Fibroblast of lung (primary cell): ENCODE measurements around the gene CHMP4A. TPM values are rescaled to one million over a fixed set of nuclear protein-coding genes. Genes with fewer than 3 reads are reported as not detected.

Source experiments
- DNase-seq, 2 donors: peaks; one replicate each; pipeline versions ENCODE4 v3.0.0 to v3.0.0-alpha.2; 2010; ENCODE audit warnings: low read depth in 2 of 2
- H2AFZ ChIP-seq: 2 replicates; pipeline ENCODE4 v1.5.1; 2012; ENCODE audit warnings: low read length, control low read depth, inconsistent platforms
- H3K27ac ChIP-seq: 2 replicates; pipeline ENCODE4 v1.5.1; 2011; ENCODE audit warnings: low read length, control low read depth; ENCODE audit not compliant: insufficient read depth
- H3K27me3 ChIP-seq: 2 replicates; pipeline ENCODE4 v1.5.1; 2011; ENCODE audit warnings: mild to moderate bottlenecking, low read length; ENCODE audit not compliant: control insufficient read depth, insufficient read depth
- H3K36me3 ChIP-seq: 2 replicates; pipeline ENCODE4 v1.5.1; 2011; ENCODE audit warnings: low read length; ENCODE audit not compliant: control insufficient read depth, insufficient read depth
- H3K4me1 ChIP-seq: 2 replicates; pipeline ENCODE4 v1.5.1; 2011; ENCODE audit warnings: low read length; ENCODE audit not compliant: control insufficient read depth, insufficient read depth; ENCODE audit errors: extremely low read depth
- H3K4me2 ChIP-seq: 2 replicates; pipeline ENCODE4 v1.5.1; 2011; ENCODE audit warnings: low read length, control low read depth; ENCODE audit not compliant: insufficient read depth; ENCODE audit errors: extremely low read depth
- H3K4me3 ChIP-seq, 4 experiments: fragments of 200-600 bp in 1 of 4; sonication (generic) in 1 of 4; replicated peaks in 1 of 4; 2 replicates each; pipeline ENCODE4 v1.5.1; 2011 to 2016; ENCODE audit warnings: low read length in 4 of 4, low read depth in 3 of 4, mild to moderate bottlenecking in 3 of 4, control low read depth in 2 of 4, inconsistent platforms in 1 of 4, mixed read lengths in 1 of 4; ENCODE audit not compliant: insufficient read depth in 1 of 4; ENCODE audit errors: control extremely low read depth in 1 of 4
- H3K79me2 ChIP-seq: 2 replicates; pipeline ENCODE4 v1.5.1; 2012; ENCODE audit warnings: mild to moderate bottlenecking, low read length, inconsistent platforms; ENCODE audit not compliant: control insufficient read depth, insufficient read depth
- H3K9ac ChIP-seq: 2 replicates; pipeline ENCODE4 v1.5.1; 2011; ENCODE audit warnings: mild to moderate bottlenecking, low read length, control low read depth; ENCODE audit not compliant: insufficient read depth
- H3K9me3 ChIP-seq: 2 replicates; pipeline ENCODE4 v1.5.1; 2012; ENCODE audit warnings: low read depth, low read length; ENCODE audit not compliant: control insufficient read depth, insufficient read depth
- H4K20me1 ChIP-seq: 2 replicates; pipeline ENCODE4 v1.5.1; 2011; ENCODE audit warnings: low read length; ENCODE audit not compliant: control insufficient read depth, insufficient read depth; ENCODE audit errors: extremely low read depth
- CTCF ChIP-seq, 2 donors: IDR thresholded peaks in 1 of 2; conservative IDR thresholded peaks in 1 of 2; 1 replicate in 1 of 2; 2 replicates in 1 of 2; pipeline ENCODE4 v1.5.1; 2011 to 2012; ENCODE audit warnings: low read length in 2 of 2, control low read depth in 1 of 2, inconsistent platforms in 1 of 2, low read depth in 1 of 2, mild to moderate bottlenecking in 1 of 2
- EZH2 ChIP-seq: IDR thresholded peaks from 2 replicates; pipeline ENCODE4 v1.5.1; 2012; ENCODE audit warnings: low read length, control low read depth, mild to moderate bottlenecking; ENCODE audit errors: missing control alignments
- polyA plus RNA-seq, 2 donors: library from polyadenylated mRNA; depleted of rRNA in 1 of 2; stranded (reverse) in 1 of 2; unstranded in 1 of 2; fragments of >200 nt; gene quantifications; 2 replicates each; pipeline ENCODE4 v1.2.1, GENCODE V29; 2011 to 2012; ENCODE audit warnings: missing spikeins in 1 of 2
- total RNA-seq: library from RNA; depleted of rRNA; stranded (reverse); fragments of >200 nt; gene quantifications from 2 replicates; pipeline ENCODE4 v1.2.1, GENCODE V29; 2014

CHMP4A gene
- total and polyA plus RNA-seq, 2 donors (not counting 1 experiment from before 2014, with no cell fraction given), result 22.1 to 96.8 TPM

- no peaks in the 10 kb centered on the region for H3K9me3 ChIP-seq
- H3K4me2 ChIP-seq, result peak overlapping the region; percentile 100
- H3K79me2 ChIP-seq, result peaks cover 46% of the 10 kb centered on the region
- H3K9ac ChIP-seq, result no peak overlapping the region
- peaks cover 15% of the 10 kb centered on the region for H3K4me1 ChIP-seq
- no peak for TF ChIP-seq EZH2
- TF ChIP-seq CTCF (conservative IDR thresholded peaks at IDR 0.05 in 1 of 2, IDR thresholded peaks at IDR 0.05 in 1 of 2; ENCODE audit: low read depth in 1 of 2, low read length in 2 of 2), result no peak
- H4K20me1 ChIP-seq, result no peaks in the 10 kb centered on the region
- peak overlapping the region in 1 of 4 experiments; percentile 18 for H3K4me3 ChIP-seq
- no peak overlapping the region for H3K27ac ChIP-seq
- no peaks in the 10 kb centered on the region for H3K27me3 ChIP-seq
- DNase-seq, result no peak
- H3K36me3 ChIP-seq, result peaks cover 21% of the 10 kb centered on the region
- no peak overlapping the region for H2AFZ ChIP-seq
Measured at GRCh38 chr14:24234095-24235005, 21.1 kb upstream of the CHMP4A start.

GRCh38 chr14:24233538-24233866 is 20.2 kb upstream of the CHMP4A start:
- TF ChIP-seq EZH2, result no peak
- TF ChIP-seq CTCF (conservative IDR thresholded peaks at IDR 0.05 in 1 of 2, IDR thresholded peaks at IDR 0.05 in 1 of 2; ENCODE audit: low read depth in 1 of 2, low read length in 2 of 2), result no peak
- Histone ChIP-seq H3K79me2 (peaks cover 51% of the 10 kb centered on the region), H3K4me1 (peaks cover 15% of the 10 kb centered on the region), H3K4me3 (peak overlapping the region; percentile 66 to 82 (median 73)), H3K27ac (peak overlapping the region; percentile 89), H3K4me2 (peak overlapping the region; percentile 100), H3K27me3 (no peaks in the 10 kb centered on the region), H3K36me3 (peaks cover 19% of the 10 kb centered on the region), H2AFZ (no peak overlapping the region), H4K20me1 (no peaks in the 10 kb centered on the region), H3K9ac (peak overlapping the region; percentile 68), H3K9me3 (no peaks in the 10 kb centered on the region)
- no peak for DNase-seq

GRCh38 chr14:24232645-24233537 is 19.6 kb upstream of the CHMP4A start, which contains the start of gene GMPR2:
TSS of gene GMPR2 (plus strand) at chr14:24232929. CDS start at chr14:24233254, 325 bp downstream.
- no peaks in the 10 kb centered on the region for H3K9me3 ChIP-seq
- H3K9ac ChIP-seq, result peak within 1 kb of the TSS; percentile 76
- no peaks in the 10 kb centered on the region for H4K20me1 ChIP-seq
- DNase-seq, result no peak
- peaks cover 16% of the 10 kb centered on the region for H3K36me3 ChIP-seq
- H3K4me2 ChIP-seq, result peak within 1 kb of the TSS; percentile 100
- H2AFZ ChIP-seq, result peak within 1 kb of the TSS; percentile 96
- H3K27me3 ChIP-seq, result no peaks in the 10 kb centered on the region
- H3K27ac ChIP-seq, result peak within 1 kb of the TSS; percentile 89
- peaks cover 57% of the 10 kb centered on the region for H3K79me2 ChIP-seq
- no peak for TF ChIP-seq EZH2
- no peak for TF ChIP-seq CTCF (conservative IDR thresholded peaks at IDR 0.05 in 1 of 2, IDR thresholded peaks at IDR 0.05 in 1 of 2; ENCODE audit: low read depth in 1 of 2, low read length in 2 of 2)
- H3K4me3 ChIP-seq, result peak within 1 kb of the TSS; percentile 66 to 82 (median 73)
- H3K4me1 ChIP-seq, result peaks cover 15% of the 10 kb centered on the region
